Erythroblast (primary cell): ENCODE results near the gene WDR5B.

Experiments
- GATA1 ChIP-seq: IDR thresholded peaks from 2 replicates; pipeline ENCODE4 v1.6.1; 2011; ENCODE audit warnings: low read depth, mild to moderate bottlenecking, control low read depth, low read length, moderate library complexity
- POLR2A ChIP-seq: IDR thresholded peaks from 2 replicates; pipeline ENCODE4 v1.6.1; 2011; ENCODE audit warnings: mild to moderate bottlenecking, low read length

- no peak for TF ChIP-seq POLR2A
- TF ChIP-seq GATA1: no peak
These were observed 1.5 kb downstream of the WDR5B start for GRCh38 chr3:122414391-122414790.
